Activated T-helper 2 cell treated with anti-CD3 and anti-CD28 coated beads, Interferon-gamma antibody, Interleukin-2, Interleukin-4, amounts not matched to agents 10 μg/mL and 5 μg/mL and 100 μg/mL, durations not matched to agents 14 hours and 24 hours and 36 hours (primary cell): Measurements from ENCODE around the gene RALA. TPM values are rescaled to one million over a fixed set of nuclear protein-coding genes. Genes with fewer than 3 reads are reported as not detected.

Experiments used
- DNase-seq: peaks from one replicate; pipeline ENCODE4 v3.0.0; 2021; ENCODE audit warnings: low spot score
- H3K27ac Mint-ChIP-seq: one replicate; pipeline ENCODE4 v1.8.0; 2021; ENCODE audit warnings: mixed read lengths
- H3K27me3 Mint-ChIP-seq: one replicate; pipeline ENCODE4 v1.8.0; 2021; ENCODE audit warnings: low read depth, mixed read lengths
- H3K36me3 Mint-ChIP-seq: one replicate; pipeline ENCODE4 v1.8.0; 2021; ENCODE audit warnings: low read depth, mixed read lengths
- H3K4me1 Mint-ChIP-seq: one replicate; pipeline ENCODE4 v1.8.0; 2021; ENCODE audit warnings: low read depth, mixed read lengths
- H3K4me3 Mint-ChIP-seq: one replicate; pipeline ENCODE4 v1.8.0; 2021; ENCODE audit warnings: low read depth, mild to moderate bottlenecking, moderate library complexity, mixed read lengths
- H3K9me3 Mint-ChIP-seq: one replicate; pipeline ENCODE4 v1.8.0; 2021; ENCODE audit warnings: mixed read lengths
- intact Hi-C: fragments of 100-400 bp; cut with micrococcal nuclease; formaldehyde crosslinking; loops from one replicate; pipeline ENCODE4 v1.15.1; 2023
- total RNA-seq: library from RNA; stranded (reverse); gene quantifications from 2 replicates; pipeline ENCODE4 v1.2.3, GENCODE V29; 2022

RALA gene
- total RNA-seq, 1 donor from 2014 or later: 35.3 TPM

DNA sequence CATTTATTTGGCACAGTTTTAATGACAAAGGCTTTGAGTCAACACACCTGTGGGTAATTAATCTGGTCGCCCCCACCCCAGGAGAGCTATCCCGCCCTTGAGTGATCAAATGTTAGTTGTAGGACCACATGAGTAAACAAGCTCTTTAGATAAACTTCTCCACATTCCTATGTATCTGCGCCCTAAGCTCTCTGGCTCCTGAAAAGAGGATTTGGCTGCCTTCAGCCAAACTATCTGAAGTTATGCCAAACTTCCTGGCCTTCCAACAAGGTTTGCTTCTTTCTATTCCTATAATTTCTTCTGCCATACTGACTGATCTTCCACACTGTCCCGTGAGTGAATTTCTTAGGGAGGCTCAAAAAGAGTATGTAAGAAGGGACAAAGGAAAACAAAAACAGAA lies 134.2 kb downstream of the RALA start:
- no peaks in the 10 kb centered on the region for H3K9me3 Mint-ChIP-seq
- DNase-seq: no peak
- H3K4me3 Mint-ChIP-seq: no peak overlapping the region
- H3K4me1 Mint-ChIP-seq: peaks cover 10% of the 10 kb centered on the region
- intact Hi-C loops: no loop called here
- H3K27ac Mint-ChIP-seq: no peak overlapping the region
- no peaks in the 10 kb centered on the region for H3K36me3 Mint-ChIP-seq
- H3K27me3 Mint-ChIP-seq: no peaks in the 10 kb centered on the region

Other genes with a start within 250 kb of the RALA start
- 11.9 TPM in 2 replicates for gene YAE1, start 57.2 kb upstream of the RALA start, total RNA-seq